Measurements from ENCODE around the gene TMPRSS13. TPM values are rescaled to one million over a fixed set of nuclear protein-coding genes. Genes with fewer than 3 reads are reported as not detected.

Gene TMPRSS13
- total RNA-seq, 1 experiment from 2014 or later: 0.50 TPM

- Histone ChIP-seq H3K79me1 (ENCODE audit: insufficient read depth, low read depth, low read length, poor library complexity, severe bottlenecking) (no peaks in the 10 kb centered on the region), H2AK5ac (ENCODE audit: insufficient read length, low read length) (no peak overlapping the region), H4K20me1 (ENCODE audit: control insufficient read depth, insufficient read depth, insufficient read length) (no peaks in the 10 kb centered on the region), H4K8ac (replicated peaks; ENCODE audit: insufficient read length, low read depth, low read length) (no peak overlapping the region), H3K23ac (ENCODE audit: insufficient read length, low read depth, low read length) (no peak overlapping the region), H3K4me1 (ENCODE audit: insufficient read depth, low read length) (no peaks in the 10 kb centered on the region), H3K23me2 (ENCODE audit: insufficient read length, low read depth, low read length, poor library complexity, severe bottlenecking) (no peaks in the 10 kb centered on the region), H3T11ph (ENCODE audit: low read length) (no peak overlapping the region), H3K14ac (ENCODE audit: insufficient read depth, low read length) (no peak overlapping the region), H4K5ac (ENCODE audit: insufficient read length, low read depth, low read length) (no peak overlapping the region), H3K18ac (ENCODE audit: insufficient read length, low read depth, low read length) (no peak overlapping the region), H3K4me2 (ENCODE audit: insufficient read depth, insufficient read length, low read length) (no peak overlapping the region), H2BK120ac (ENCODE audit: low read depth, low read length, poor library complexity, severe bottlenecking) (no peak overlapping the region), H2BK15ac (ENCODE audit: low read depth, low read length) (no peak overlapping the region), H3K79me2 (ENCODE audit: insufficient read depth, low read length) (no peaks in the 10 kb centered on the region), H3K27me3 (ENCODE audit: insufficient read depth, low read length) (no peaks in the 10 kb centered on the region), H3K4ac (ENCODE audit: low read depth, low read length) (no peak overlapping the region), H4K91ac (ENCODE audit: insufficient read length, low read depth, low read length) (no peak overlapping the region), H3K9me3 (ENCODE audit: control insufficient read depth, low read depth, low read length) (no peaks in the 10 kb centered on the region), H3K9ac (ENCODE audit: extremely low read depth, insufficient read length, low read length) (no peak overlapping the region), H2BK12ac (ENCODE audit: insufficient read length, low read depth, low read length) (no peak overlapping the region), H3K27ac (ENCODE audit: insufficient read length, low read depth, low read length) (no peak overlapping the region), H2BK5ac (ENCODE audit: insufficient read length, low read length) (no peak overlapping the region), H2AFZ (ENCODE audit: low read length) (no peak overlapping the region), H2BK20ac (ENCODE audit: low read depth, low read length, poor library complexity, severe bottlenecking) (no peak overlapping the region), H3K56ac (ENCODE audit: insufficient read length, low read depth, low read length) (no peak overlapping the region)
- DNase-seq: no peak
- Mint-ChIP-seq H3K27me3 (ENCODE audit: low read depth) (peaks cover 1% of the 10 kb centered on the region), H3K9me3 (no peaks in the 10 kb centered on the region), H3K27ac (no peak overlapping the region), H3K36me3 (ENCODE audit: insufficient read depth in 1 of 3, low read depth in 3 of 3) (no peaks in the 10 kb centered on the region; a peak in 1 of 7 replicates), H3K4me3 (no peak overlapping the region), H3K4me1 (peaks cover 2 to 6% of the 10 kb centered on the region in 2 experiments; a peak in 2 of 4 replicates)
- peak; percentile 61 for TF ChIP-seq CTCF (conservative IDR thresholded peaks at IDR 0.05)
- no CpG with 5 or more reads among the region's 7 CpGs for WGBS (ENCODE audit: extremely low coverage, insufficient read length, low lambda C conversion rate)
Observed at GRCh38 chr11:117945047-117945810, 16.0 kb upstream of the TMPRSS13 start.
